Mesenchymal stem cell (in vitro differentiated cells and primary cell): ENCODE measurements around the gene USP9X.

Experiments used
- DNase-seq: peaks from one replicate; pipeline ENCODE4 v3.0.0-alpha.2; 2013
- H2AFZ ChIP-seq: one replicate; pipeline ENCODE4 v1.6.1; 2013; ENCODE audit warnings: low read depth, mild to moderate bottlenecking, control low read depth, inconsistent platforms, low read length, moderate library complexity
- H2AK5ac ChIP-seq: 2 replicates; pipeline ENCODE4 v1.6.1; 2013; ENCODE audit warnings: low read length, moderate library complexity, mild to moderate bottlenecking, inconsistent platforms; ENCODE audit not compliant: severe bottlenecking
- H2BK120ac ChIP-seq: one replicate; pipeline ENCODE4 v1.6.1; 2013; ENCODE audit warnings: low read depth, mild to moderate bottlenecking, inconsistent platforms, low read length, moderate library complexity
- H2BK12ac ChIP-seq, 2 experiments: one replicate each; pipeline ENCODE4 v1.6.1; 2013; ENCODE audit warnings: inconsistent platforms in 2 of 2, low read length in 2 of 2, mild to moderate bottlenecking in 2 of 2, moderate library complexity in 2 of 2, control low read depth in 1 of 2
- H2BK15ac ChIP-seq: one replicate; pipeline ENCODE4 v1.6.1; 2013; ENCODE audit warnings: mild to moderate bottlenecking, low read depth, inconsistent platforms; ENCODE audit not compliant: poor library complexity, severe bottlenecking
- H2BK5ac ChIP-seq: 2 replicates; pipeline ENCODE4 v1.6.1; 2013; ENCODE audit warnings: low read depth, mild to moderate bottlenecking, low read length, control low read depth, inconsistent platforms; ENCODE audit not compliant: poor library complexity, severe bottlenecking
- H3K14ac ChIP-seq, 2 experiments: one replicate each; pipeline ENCODE4 v1.6.1; 2013; ENCODE audit warnings: inconsistent platforms in 2 of 2, low read length in 2 of 2, control low read depth in 1 of 2, mild to moderate bottlenecking in 1 of 2, moderate library complexity in 1 of 2
- H3K18ac ChIP-seq, 2 experiments: one replicate each; pipeline ENCODE4 v1.6.1; 2013; ENCODE audit warnings: inconsistent platforms in 2 of 2, low read length in 2 of 2, control low read depth in 1 of 2, low read depth in 1 of 2, mild to moderate bottlenecking in 1 of 2
- H3K23ac ChIP-seq, 2 experiments: one replicate each; pipeline ENCODE4 v1.6.1; 2013; ENCODE audit warnings: inconsistent platforms in 2 of 2, low read length in 2 of 2, mild to moderate bottlenecking in 2 of 2, moderate library complexity in 2 of 2, control low read depth in 1 of 2
- H3K27ac ChIP-seq: 2 replicates; pipeline ENCODE4 v1.5.1; 2013; ENCODE audit warnings: mild to moderate bottlenecking, moderate library complexity, low read length, control low read depth, inconsistent platforms; ENCODE audit not compliant: poor library complexity, severe bottlenecking
- H3K27me3 ChIP-seq, 2 experiments: 2 replicates each; pipeline versions ENCODE4 v1.6.1 to v1.7.0; 2013; ENCODE audit warnings: low read length in 2 of 2, mild to moderate bottlenecking in 2 of 2, moderate library complexity in 2 of 2, control low read depth in 1 of 2, inconsistent platforms in 1 of 2; ENCODE audit not compliant: control insufficient read depth in 1 of 2, insufficient read depth in 1 of 2
- H3K36me3 ChIP-seq, 2 experiments: 2 replicates each; pipeline versions ENCODE4 v1.6.1 to v1.7.0; 2013; ENCODE audit warnings: low read length in 2 of 2, control low read depth in 1 of 2, inconsistent platforms in 1 of 2, low read depth in 1 of 2, mild to moderate bottlenecking in 1 of 2; ENCODE audit not compliant: insufficient read depth in 2 of 2, control insufficient read depth in 1 of 2
- H3K4ac ChIP-seq, 2 experiments: one replicate each; pipeline ENCODE4 v1.6.1; 2013; ENCODE audit warnings: inconsistent platforms in 2 of 2, low read length in 2 of 2, mild to moderate bottlenecking in 2 of 2, moderate library complexity in 2 of 2, control low read depth in 1 of 2, low read depth in 1 of 2
- H3K4me1 ChIP-seq: 2 replicates; pipeline ENCODE4 v1.6.1; 2013; ENCODE audit warnings: low read depth, low read length, control low read depth; ENCODE audit not compliant: control insufficient read depth, insufficient read depth
- H3K4me2 ChIP-seq: 2 replicates; pipeline ENCODE4 v1.6.1; 2013; ENCODE audit warnings: low read length, mild to moderate bottlenecking, inconsistent platforms; ENCODE audit not compliant: poor library complexity, severe bottlenecking
- H3K4me3 ChIP-seq, 2 experiments: 2 replicates each; pipeline versions ENCODE4 v1.5.1 to v1.7.0; 2013; ENCODE audit warnings: low read length in 2 of 2, mild to moderate bottlenecking in 2 of 2, control low read depth in 1 of 2, low read depth in 1 of 2; ENCODE audit not compliant: insufficient read depth in 1 of 2
- H3K79me1 ChIP-seq: replicated peaks from 2 replicates; pipeline ENCODE4 v1.6.1; 2013; ENCODE audit warnings: mild to moderate bottlenecking, control low read depth, low read length, inconsistent platforms; ENCODE audit not compliant: poor library complexity, severe bottlenecking
- H3K9ac ChIP-seq: 2 replicates; pipeline ENCODE4 v1.7.0; 2013; ENCODE audit warnings: mild to moderate bottlenecking, low read length, moderate library complexity
- H3K9me3 ChIP-seq: 2 replicates; pipeline ENCODE4 v1.7.0; 2013; ENCODE audit warnings: mild to moderate bottlenecking, low read length; ENCODE audit not compliant: control insufficient read depth
- H4K8ac ChIP-seq: one replicate; pipeline ENCODE4 v1.6.1; 2013; ENCODE audit warnings: inconsistent platforms, mild to moderate bottlenecking, low read length, moderate library complexity
- H4K91ac ChIP-seq: one replicate; pipeline ENCODE4 v1.6.1; 2013; ENCODE audit warnings: mild to moderate bottlenecking, low read length, inconsistent platforms
- WGBS: methylation state at CpG from one replicate; pipeline ENCODE4 v1.1.7; 2013; ENCODE audit warnings: mixed read lengths; 5-methylcytosine and 5-hydroxymethylcytosine counted together

Gene USP9X

GRCh38 chrX:41043674-41044345 lies 41.4 kb upstream of the USP9X start:
- H3K27me3 ChIP-seq = peaks cover 0 to 29% of the 10 kb centered on the region in 2 experiments

GRCh38 chrX:41045960-41046567 lies 39.2 kb upstream of the USP9X start:
- Histone ChIP-seq H3K36me3 (no peaks in the 10 kb centered on the region), H3K27ac (no peak overlapping the region), H3K9ac (no peak overlapping the region), H4K8ac (no peak overlapping the region), H2BK12ac (no peak overlapping the region), H3K4me1 (no peaks in the 10 kb centered on the region), H3K14ac (no peak overlapping the region), H3K23ac (no peak overlapping the region), H3K18ac (no peak overlapping the region), H2AFZ (no peak overlapping the region), H3K27me3 (peaks cover 0 to 33% of the 10 kb centered on the region in 2 experiments), H3K9me3 (no peaks in the 10 kb centered on the region), H3K4me2 (no peak overlapping the region), H2BK120ac (no peak overlapping the region), H3K4ac (no peak overlapping the region), H4K91ac (no peak overlapping the region), H2BK15ac (no peak overlapping the region), H2BK5ac (no peak overlapping the region), H2AK5ac (no peak overlapping the region), H3K4me3 (no peak overlapping the region), H3K79me1 (no peaks in the 10 kb centered on the region)
- DNase-seq = no peak
- WGBS = 10% methylated on average over 2 of the region's 3 CpGs

More at GRCh38 chrX:41043674-41044345, 41.4 kb upstream of the USP9X start:
- Histone ChIP-seq H3K4ac (no peak overlapping the region), H4K91ac (no peak overlapping the region), H3K27ac (no peak overlapping the region), H2BK12ac (no peak overlapping the region), H3K4me3 (peak overlapping the region in 1 of 2 experiments; percentile 45), H3K4me2 (no peak overlapping the region), H3K18ac (no peak overlapping the region), H3K9me3 (no peaks in the 10 kb centered on the region), H3K4me1 (no peaks in the 10 kb centered on the region), H2AK5ac (no peak overlapping the region), H2BK5ac (no peak overlapping the region), H3K23ac (no peak overlapping the region), H2BK120ac (no peak overlapping the region), H2BK15ac (no peak overlapping the region), H3K79me1 (no peaks in the 10 kb centered on the region), H2AFZ (no peak overlapping the region), H3K36me3 (no peaks in the 10 kb centered on the region), H4K8ac (no peak overlapping the region), H3K9ac (peak overlapping the region; percentile 66), H3K14ac (no peak overlapping the region)
- DNase-seq = no peak
- WGBS = 100% methylated on average over 2 of the region's 6 CpGs

GRCh38 chrX:41047878-41048534 lies 37.2 kb upstream of the USP9X start:
- H4K91ac ChIP-seq = no peak overlapping the region
- H3K9me3 ChIP-seq = no peaks in the 10 kb centered on the region
- no peak overlapping the region for H3K18ac ChIP-seq
- peaks cover 0 to 17% of the 10 kb centered on the region in 2 experiments for H3K27me3 ChIP-seq
- no peak overlapping the region for H3K23ac ChIP-seq
- no peak overlapping the region for H3K4me3 ChIP-seq
- no peak overlapping the region for H3K9ac ChIP-seq
- no peak overlapping the region for H2BK15ac ChIP-seq
- no peak overlapping the region for H2BK120ac ChIP-seq
- no peak overlapping the region for H2AK5ac ChIP-seq
- no peak for DNase-seq
- no peak overlapping the region for H2BK5ac ChIP-seq
- H3K27ac ChIP-seq = no peak overlapping the region
- 100% methylated on average over 2 of the region's 8 CpGs for WGBS
- no peak overlapping the region for H3K14ac ChIP-seq
- H2BK12ac ChIP-seq = no peak overlapping the region
- no peak overlapping the region for H2AFZ ChIP-seq
- H3K4me2 ChIP-seq = no peak overlapping the region
- H4K8ac ChIP-seq = no peak overlapping the region
- H3K36me3 ChIP-seq = no peaks in the 10 kb centered on the region
- no peak overlapping the region for H3K4ac ChIP-seq
- H3K79me1 ChIP-seq = no peaks in the 10 kb centered on the region
- H3K4me1 ChIP-seq = no peaks in the 10 kb centered on the region

- Histone ChIP-seq H2BK15ac (no peak overlapping the region), H2BK12ac (no peak overlapping the region), H4K91ac (no peak overlapping the region), H2BK120ac (no peak overlapping the region), H2BK5ac (no peak overlapping the region), H4K8ac (no peak overlapping the region), H2AFZ (no peak overlapping the region), H3K4me2 (no peak overlapping the region), H3K79me1 (no peaks in the 10 kb centered on the region), H3K36me3 (no peaks in the 10 kb centered on the region), H2AK5ac (no peak overlapping the region), H3K27ac (no peak overlapping the region), H3K9ac (no peak overlapping the region), H3K9me3 (no peaks in the 10 kb centered on the region), H3K18ac (no peak overlapping the region), H3K4me3 (no peak overlapping the region), H3K4ac (no peak overlapping the region), H3K27me3 (peaks cover 0 to 13% of the 10 kb centered on the region in 2 experiments), H3K23ac (no peak overlapping the region), H3K4me1 (no peaks in the 10 kb centered on the region), H3K14ac (no peak overlapping the region)
- no peak for DNase-seq
- WGBS = 71% methylated on average over 1 of the region's 1 CpG
Observed at GRCh38 chrX:41050359-41050758, 34.9 kb upstream of the USP9X start.
